ENCODE data around the gene SAFB2. TPM values are rescaled to one million over a fixed set of nuclear protein-coding genes. Genes with fewer than 3 reads are reported as not detected.

SAFB2 gene
- total RNA-seq, 1 donor from 2014 or later: 53.3 TPM

GRCh38 chr19:5625641-5626040 lies 3.1 kb upstream of the SAFB2 start:
- Histone ChIP-seq H4K20me1 (ENCODE audit: low read depth) (peaks cover 85% of the 10 kb centered on the region), H3K9me3 (ENCODE audit: low read depth) (no peaks in the 10 kb centered on the region), H3K27ac (no peak overlapping the region), H3K9ac (no peak overlapping the region), H3K4me3 (no peak overlapping the region), H3K27me3 (no peaks in the 10 kb centered on the region), H3F3A (ENCODE audit: low read depth) (peaks cover 4% of the 10 kb centered on the region), H3K4me1 (peaks cover 34% of the 10 kb centered on the region), H3K4me2 (peak overlapping the region; percentile 99), H3K79me2 (ENCODE audit: low read depth) (peaks cover 97% of the 10 kb centered on the region), H2AFZ (replicated peaks) (no peak overlapping the region), H3K36me3 (peaks cover 17% of the 10 kb centered on the region)
- H3K9me3 Mint-ChIP-seq: no peaks in the 10 kb centered on the region
- H3K27me3 Mint-ChIP-seq (ENCODE audit: insufficient read depth, low read depth): peaks cover 10% of the 10 kb centered on the region
- H3K36me3 Mint-ChIP-seq: peaks cover 31% of the 10 kb centered on the region
- TF ChIP-seq CTCF (IDR thresholded peaks at IDR 0.05) (no peak), EZH2phosphoT487 (IDR thresholded peaks at IDR 0.05) (no peak), EZH2 (IDR thresholded peaks at IDR 0.05) (no peak)
- peak overlapping the region; percentile 100 for H3K4me3 Mint-ChIP-seq
- H3K27ac Mint-ChIP-seq: no peak overlapping the region
- DNase-seq (ENCODE audit: low spot score): no peak
- H3K4me1 Mint-ChIP-seq: peaks cover 44% of the 10 kb centered on the region

- H3K27me3 Mint-ChIP-seq (ENCODE audit: insufficient read depth, low read depth): peaks cover 10% of the 10 kb centered on the region
- peaks cover 35% of the 10 kb centered on the region for H3K36me3 Mint-ChIP-seq
- Histone ChIP-seq H3F3A (ENCODE audit: low read depth) (peaks cover 4% of the 10 kb centered on the region), H3K9me3 (ENCODE audit: low read depth) (no peaks in the 10 kb centered on the region), H2AFZ (replicated peaks) (no peak overlapping the region), H3K9ac (peak overlapping the region; percentile 98), H3K27ac (no peak overlapping the region), H3K36me3 (peaks cover 19% of the 10 kb centered on the region), H3K79me2 (ENCODE audit: low read depth) (peaks cover 97% of the 10 kb centered on the region), H3K4me3 (peak overlapping the region; percentile 79), H4K20me1 (ENCODE audit: low read depth) (peaks cover 77% of the 10 kb centered on the region), H3K27me3 (no peaks in the 10 kb centered on the region), H3K4me1 (peaks cover 38% of the 10 kb centered on the region), H3K4me2 (peak overlapping the region; percentile 99)
- peak overlapping the region; percentile 79 for H3K27ac Mint-ChIP-seq
- H3K9me3 Mint-ChIP-seq: no peaks in the 10 kb centered on the region
- H3K4me1 Mint-ChIP-seq: peaks cover 49% of the 10 kb centered on the region
- peak overlapping the region; percentile 100 for H3K4me3 Mint-ChIP-seq
- no peak for TF ChIP-seq EZH2 (IDR thresholded peaks at IDR 0.05)
- TF ChIP-seq EZH2phosphoT487 (IDR thresholded peaks at IDR 0.05): no peak
- TF ChIP-seq CTCF (IDR thresholded peaks at IDR 0.05): no peak
- peak; percentile 33 for DNase-seq (ENCODE audit: low spot score)
Measured at GRCh38 chr19:5624741-5625278, 2.2 kb upstream of the SAFB2 start.

GRCh38 chr19:5624018-5624663 lies 1.6 kb upstream of the SAFB2 start:
- Histone ChIP-seq H3K79me2 (ENCODE audit: low read depth) (peaks cover 97% of the 10 kb centered on the region), H3K4me1 (peaks cover 38% of the 10 kb centered on the region), H3F3A (ENCODE audit: low read depth) (peaks cover 4% of the 10 kb centered on the region), H3K4me2 (peak overlapping the region; percentile 99), H4K20me1 (ENCODE audit: low read depth) (peaks cover 70% of the 10 kb centered on the region), H3K36me3 (peaks cover 20% of the 10 kb centered on the region), H2AFZ (replicated peaks) (no peak overlapping the region), H3K4me3 (peak overlapping the region; percentile 79), H3K9me3 (ENCODE audit: low read depth) (no peaks in the 10 kb centered on the region), H3K27ac (no peak overlapping the region), H3K9ac (peak overlapping the region; percentile 98), H3K27me3 (no peaks in the 10 kb centered on the region)
- Mint-ChIP-seq H3K36me3 (peaks cover 35% of the 10 kb centered on the region), H3K9me3 (no peaks in the 10 kb centered on the region), H3K27me3 (ENCODE audit: insufficient read depth, low read depth) (peaks cover 10% of the 10 kb centered on the region), H3K4me3 (peak overlapping the region; percentile 100), H3K27ac (peak overlapping the region; percentile 79), H3K4me1 (peaks cover 49% of the 10 kb centered on the region)
- peak; percentile 39 for DNase-seq (ENCODE audit: low spot score)
- no peak for TF ChIP-seq EZH2 (IDR thresholded peaks at IDR 0.05)
- no peak for TF ChIP-seq CTCF (IDR thresholded peaks at IDR 0.05)
- TF ChIP-seq EZH2phosphoT487 (IDR thresholded peaks at IDR 0.05): no peak
